Ecto neural progenitor cell (in vitro differentiated cells): ENCODE results near the gene SYT12.
A peak's percentile ranks its signal among the peaks of the same experiment; 100 is the strongest.

Experiments
- DNase-seq: peaks from one replicate; pipeline ENCODE4 v3.0.0-alpha.2; 2018; ENCODE audit warnings: low spot score

SYT12 gene

GRCh38 chr11:67056267-67057204 is 33.6 kb downstream of the SYT12 start, which contains the start of gene RHOD:
Gene RHOD (plus strand): TSS chr11:67056847. CDS start chr11:67056903, 56 bp downstream.
- DNase-seq, result peak; percentile 74

DNA sequence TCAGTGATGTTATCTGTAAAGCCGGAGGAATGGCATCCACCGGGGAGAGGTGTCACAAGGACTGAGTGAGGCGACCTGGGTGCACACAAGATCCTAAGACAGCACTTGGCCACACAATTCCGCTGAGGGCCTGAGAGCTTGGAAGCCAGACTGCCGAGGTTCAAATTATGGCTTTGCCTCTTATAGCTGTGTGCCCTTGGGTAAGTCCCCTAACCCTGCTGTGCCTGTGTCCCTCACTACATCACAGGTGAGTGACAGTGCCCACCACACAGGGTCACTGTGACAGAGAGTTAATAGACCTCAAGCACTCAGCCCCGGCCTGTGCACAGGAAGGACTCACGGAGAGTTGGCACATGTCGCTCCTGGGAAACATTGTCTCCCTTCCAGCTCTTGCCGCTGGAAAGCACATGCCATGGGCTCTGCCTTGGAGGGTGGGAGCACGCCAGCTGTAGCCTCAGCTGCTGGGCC is 34.3 kb downstream of the SYT12 start:
- DNase-seq, result no peak

- no peak for DNase-seq
These were observed 35.6 kb downstream of the SYT12 start for GRCh38 chr11:67058506-67058905.

DNA sequence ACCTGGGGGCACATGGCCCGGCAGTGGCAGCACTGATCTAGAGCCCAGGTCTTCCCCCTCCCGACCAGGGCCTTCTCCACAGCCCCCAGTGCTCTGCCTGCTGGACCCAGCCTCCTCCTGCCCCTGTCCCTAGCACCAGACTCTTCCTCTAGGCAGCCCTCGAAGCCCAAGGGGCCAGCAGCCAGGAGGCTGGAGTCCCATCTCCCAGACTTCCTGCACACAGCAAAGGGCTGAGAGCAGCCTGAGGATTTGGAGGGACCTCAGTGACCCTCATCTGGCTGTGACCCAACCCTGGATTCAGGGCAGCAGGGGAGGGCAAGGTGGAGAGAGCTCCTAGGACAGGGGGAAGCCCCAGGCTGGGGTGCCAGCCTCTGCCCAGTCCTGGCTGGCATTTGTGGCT is 36.7 kb downstream of the SYT12 start:
- DNase-seq, result no peak

DNA sequence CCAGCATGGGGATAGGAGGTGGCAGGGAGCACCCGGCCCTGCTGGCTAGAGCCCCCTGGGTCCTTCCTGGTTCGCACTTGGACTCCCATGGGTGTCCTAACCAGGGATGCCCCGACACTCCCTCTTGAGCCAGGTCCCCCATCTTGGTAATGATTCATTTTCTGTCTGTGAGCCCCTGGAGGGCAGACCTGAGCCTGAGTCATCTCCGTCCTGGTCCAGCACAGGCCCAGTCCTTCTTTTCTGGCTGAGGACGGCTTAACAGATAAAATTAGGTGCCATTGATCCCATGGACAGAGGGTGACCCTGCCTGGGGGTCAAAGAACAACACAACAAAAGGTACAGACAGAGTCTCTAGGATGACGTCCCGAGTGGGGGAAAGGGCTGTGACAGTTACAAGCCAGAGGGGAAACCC is 37.2 kb downstream of the SYT12 start:
- DNase-seq, result no peak

DNA sequence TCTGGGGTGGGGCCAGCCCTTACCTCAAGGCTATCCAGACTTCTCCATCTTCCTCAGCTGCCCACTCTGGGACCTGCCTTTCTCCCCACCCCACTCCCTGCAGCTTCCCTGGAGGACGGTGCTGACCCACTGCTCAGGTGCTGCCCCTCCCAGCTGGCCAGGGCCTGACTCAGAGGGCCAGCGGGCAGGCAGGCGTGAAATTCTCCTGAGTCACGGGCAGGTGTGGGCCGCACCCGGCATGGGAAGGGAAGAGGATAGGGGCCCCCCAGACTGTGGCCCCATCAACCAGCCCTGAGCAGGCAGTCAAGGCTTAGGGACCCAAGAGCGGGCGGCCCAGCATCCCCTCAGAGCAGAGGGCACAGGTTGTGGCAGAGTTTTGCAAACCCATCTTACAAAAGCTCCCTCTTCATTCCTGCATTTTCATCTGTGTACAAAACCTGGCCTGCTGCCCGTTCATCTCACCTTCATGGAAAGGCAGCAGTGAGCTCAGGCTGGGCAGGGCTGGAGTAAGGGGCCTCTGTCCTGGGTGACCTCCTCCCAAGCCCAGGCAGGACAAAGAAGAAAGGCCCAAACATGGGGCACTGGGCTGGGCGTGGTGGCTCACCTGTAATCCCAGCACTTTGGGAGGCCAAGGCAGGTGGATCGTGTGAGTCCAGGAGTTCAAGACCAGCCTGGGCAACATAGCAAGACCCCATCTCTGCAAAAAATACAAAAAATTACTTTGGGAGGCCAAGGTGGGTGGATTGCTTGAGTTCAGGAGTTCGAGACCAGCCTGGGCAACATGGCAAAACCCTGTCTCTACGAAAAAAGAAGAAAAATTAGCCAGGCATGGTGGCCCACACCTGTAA is 39.8 kb downstream of the SYT12 start:
- DNase-seq, result no peak

- no peak for DNase-seq
These were observed 43.4 kb downstream of the SYT12 start for GRCh38 chr11:67066333-67066709.

DNA sequence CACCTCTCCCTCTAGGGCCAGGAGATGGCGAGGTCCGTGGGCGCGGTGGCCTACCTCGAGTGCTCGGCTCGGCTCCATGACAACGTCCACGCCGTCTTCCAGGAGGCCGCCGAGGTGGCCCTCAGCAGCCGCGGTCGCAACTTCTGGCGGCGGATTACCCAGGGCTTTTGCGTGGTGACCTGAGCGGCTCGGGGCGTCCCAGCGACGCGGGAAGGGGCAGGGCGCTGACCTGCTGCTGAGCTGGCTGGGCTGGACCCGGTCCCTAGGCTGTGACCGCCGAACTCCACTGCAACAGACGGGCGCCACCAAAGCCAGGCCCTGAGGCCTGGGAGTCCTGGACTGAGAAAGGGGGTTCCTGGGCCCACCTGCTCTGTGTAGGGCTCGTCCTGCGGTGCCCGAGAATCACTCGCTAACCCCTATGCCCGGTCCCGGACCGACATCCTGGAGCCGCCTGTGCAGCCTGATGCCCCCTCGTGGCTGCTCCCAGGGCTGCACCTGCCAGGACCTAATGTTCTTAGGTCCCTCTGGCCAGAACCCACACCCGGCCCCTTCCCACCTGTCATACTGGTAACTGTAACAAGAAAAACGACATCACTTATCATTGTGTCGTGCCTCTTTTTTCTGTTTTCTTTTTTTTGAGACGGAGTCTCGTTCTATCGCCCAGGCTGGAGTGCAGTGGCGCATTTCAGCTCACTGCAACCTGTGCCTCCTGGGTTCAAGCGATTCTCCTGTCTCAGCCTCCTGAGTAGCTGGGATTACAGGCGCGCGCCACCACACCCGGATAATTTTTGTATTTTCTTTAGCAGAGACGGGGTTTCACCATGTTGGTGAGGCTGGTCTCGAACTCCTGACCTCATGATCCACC is 48.7 kb downstream of the SYT12 start:
- DNase-seq, result peak; percentile 88

DNA sequence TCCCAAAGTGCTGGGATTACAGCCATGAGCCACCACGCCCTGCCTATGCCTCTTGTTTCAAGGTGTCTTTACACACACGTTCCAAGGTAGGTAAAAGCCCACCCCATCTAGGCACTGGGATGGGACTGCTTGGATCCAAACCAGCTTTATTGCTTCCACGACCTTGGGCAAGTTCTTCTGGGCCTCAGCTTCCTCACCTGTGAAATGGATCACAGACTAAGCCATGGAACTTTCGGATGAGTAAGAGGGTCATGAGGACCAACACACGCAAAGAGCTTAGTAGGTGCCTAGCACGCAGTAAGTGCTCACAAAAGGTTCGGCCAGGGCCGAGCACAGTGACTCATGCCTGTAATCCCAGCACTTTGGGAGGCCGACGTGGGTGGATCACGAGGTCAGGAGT is 49.4 kb downstream of the SYT12 start:
- no peak for DNase-seq

DNA sequence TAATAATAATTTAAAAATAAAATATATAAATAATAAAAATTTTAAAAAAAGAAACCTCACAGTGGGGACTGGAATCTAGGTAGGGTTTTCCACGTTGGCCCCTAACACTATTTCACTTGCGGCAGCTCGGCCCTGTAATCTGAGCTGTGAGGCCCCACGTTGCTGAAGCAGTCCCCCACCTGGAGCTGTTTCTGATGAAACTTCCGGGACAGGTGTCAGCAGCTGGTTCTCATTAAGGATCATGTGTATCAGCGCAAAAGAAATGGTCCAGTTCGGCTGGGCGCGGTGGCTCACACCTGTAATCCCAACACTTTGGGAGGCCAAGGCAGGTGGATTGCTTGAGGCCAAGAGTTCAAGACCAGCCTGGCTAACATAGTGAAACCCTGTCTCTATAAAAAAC is 51.0 kb downstream of the SYT12 start:
- DNase-seq, result no peak

DNA sequence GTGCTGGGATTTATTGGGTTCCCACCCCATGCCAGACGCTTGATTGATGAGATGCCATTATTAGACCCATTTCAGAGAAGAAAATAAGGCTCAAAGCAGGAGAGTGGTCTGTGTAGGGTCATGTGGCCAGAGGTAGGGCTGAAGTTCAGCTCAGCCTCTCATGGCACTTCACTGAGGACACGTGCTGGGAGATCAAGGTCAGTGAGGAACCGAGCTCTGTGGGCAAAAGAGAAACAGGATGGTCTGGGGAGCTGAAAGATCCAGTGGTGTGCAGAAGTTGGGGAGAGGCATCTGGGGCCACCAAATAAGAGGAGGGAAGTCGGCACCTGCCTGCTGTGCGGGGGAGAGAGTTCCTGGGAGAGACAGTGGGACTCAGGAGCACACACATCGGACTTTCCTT is 53.3 kb downstream of the SYT12 start:
- DNase-seq, result no peak

- DNase-seq, result no peak
These were observed 56.3 kb downstream of the SYT12 start for GRCh38 chr11:67079065-67079705.

DNA sequence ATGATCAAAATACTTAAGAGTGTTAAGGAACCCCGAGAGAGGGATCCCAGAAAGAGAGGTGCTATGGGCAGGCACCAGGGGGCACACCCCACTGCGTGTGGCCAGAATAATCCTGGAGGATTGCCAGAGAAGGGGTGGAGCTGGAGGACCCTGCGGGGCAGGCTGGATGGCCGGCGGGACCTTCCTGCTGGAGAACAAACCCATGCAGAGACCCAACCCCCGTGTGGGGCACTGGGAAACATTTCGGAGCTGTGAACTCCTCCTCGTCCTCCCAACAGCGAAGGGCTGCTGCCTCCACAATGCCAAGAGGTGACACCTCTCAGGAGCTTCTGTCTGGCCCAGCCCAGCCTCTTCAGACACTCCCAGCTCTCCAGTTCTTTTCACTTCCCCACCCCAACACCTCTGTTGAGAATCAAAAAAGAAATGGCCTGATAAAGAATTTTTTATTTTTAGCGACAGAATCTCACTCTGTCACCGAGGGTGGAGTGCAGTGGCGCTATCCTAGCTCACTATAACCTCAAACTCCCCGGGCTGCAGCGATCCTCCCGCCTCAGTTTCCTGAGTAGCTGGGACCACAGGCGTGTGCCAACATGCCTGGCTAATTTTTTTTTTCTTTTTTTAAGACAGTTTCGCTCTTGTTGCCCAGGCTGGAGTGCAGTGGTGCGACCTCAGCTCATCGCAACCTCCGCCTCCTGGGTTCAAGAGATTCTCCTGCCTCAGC is 59.3 kb downstream of the SYT12 start:
- DNase-seq, result no peak

GRCh38 chr11:67083786-67084366 is 60.9 kb downstream of the SYT12 start:
- no peak for DNase-seq

DNA sequence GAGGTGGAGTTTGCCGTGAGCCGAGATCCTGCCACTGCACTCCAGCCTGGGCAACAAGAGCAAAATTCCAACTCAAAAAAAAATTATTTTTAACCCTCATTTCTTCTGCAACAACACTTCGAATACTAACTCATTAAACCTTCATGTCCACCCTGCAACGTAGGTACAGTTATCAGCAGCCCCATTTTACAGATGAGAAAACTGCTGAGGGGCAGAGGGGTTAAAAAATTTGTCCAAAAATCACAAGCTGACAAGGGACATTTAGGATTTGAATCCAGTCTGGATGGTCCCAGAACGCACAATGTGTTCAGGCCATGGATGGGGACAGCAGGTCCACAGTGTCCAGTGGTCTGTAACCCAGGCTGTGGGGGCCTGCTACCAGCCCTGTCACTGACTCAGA is 62.7 kb downstream of the SYT12 start:
- no peak for DNase-seq

DNA sequence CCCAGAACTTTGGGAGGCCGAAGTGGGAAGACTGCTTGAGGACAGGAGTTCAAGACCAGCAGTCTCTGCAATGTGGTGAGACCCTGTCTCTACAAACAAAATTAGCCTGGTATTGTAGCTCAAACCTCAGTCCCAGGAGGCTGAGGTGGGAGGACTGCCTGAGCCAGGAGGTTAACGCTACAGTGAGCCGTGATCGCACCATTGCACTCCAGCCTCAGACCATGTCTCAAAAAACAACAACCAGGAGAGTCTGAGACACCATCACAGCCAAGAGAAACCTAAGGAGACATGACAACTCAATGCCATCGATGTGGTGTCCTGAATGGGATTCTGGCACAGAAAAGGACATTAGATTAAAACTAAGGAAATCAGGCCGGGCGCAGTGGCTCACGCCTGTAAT is 67.8 kb downstream of the SYT12 start:
- DNase-seq, result no peak

GRCh38 chr11:67095214-67095507 is 72.2 kb downstream of the SYT12 start:
- DNase-seq, result no peak

DNA sequence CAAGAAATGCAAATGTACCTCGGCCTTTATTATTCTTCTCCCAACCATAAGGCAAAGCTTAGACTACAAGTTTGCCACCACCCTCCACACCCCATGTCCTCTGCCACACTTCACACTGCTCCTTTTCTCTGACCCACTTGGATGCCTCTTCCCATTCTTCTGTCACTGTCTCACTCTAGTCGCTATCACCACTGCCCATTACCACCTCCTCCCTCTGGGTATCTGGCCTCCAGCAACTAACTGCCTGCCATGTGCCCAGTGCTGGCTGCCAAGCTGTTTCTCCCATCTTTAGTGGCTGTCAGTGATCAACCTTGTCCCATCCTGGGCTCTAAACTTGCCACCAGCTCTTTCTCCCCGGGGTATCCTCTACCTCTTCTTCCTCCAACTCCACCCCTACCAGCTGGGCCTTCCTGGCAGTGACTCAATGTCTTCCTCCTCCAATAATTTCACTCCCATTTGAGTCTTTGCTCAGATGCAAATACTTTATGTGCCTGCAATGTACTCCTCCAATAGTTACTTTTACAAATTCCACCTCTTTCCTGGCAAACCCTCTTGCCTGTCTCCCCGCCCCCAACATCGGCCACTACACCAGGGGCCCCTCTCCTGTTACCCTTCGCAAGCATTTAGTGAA is 76.0 kb downstream of the SYT12 start:
- no peak for DNase-seq

- no peak for DNase-seq
These were observed 76.9 kb downstream of the SYT12 start for GRCh38 chr11:67099831-67100324.
